ENCODE data around the gene MRPL4.

The MRPL4 gene

DNA sequence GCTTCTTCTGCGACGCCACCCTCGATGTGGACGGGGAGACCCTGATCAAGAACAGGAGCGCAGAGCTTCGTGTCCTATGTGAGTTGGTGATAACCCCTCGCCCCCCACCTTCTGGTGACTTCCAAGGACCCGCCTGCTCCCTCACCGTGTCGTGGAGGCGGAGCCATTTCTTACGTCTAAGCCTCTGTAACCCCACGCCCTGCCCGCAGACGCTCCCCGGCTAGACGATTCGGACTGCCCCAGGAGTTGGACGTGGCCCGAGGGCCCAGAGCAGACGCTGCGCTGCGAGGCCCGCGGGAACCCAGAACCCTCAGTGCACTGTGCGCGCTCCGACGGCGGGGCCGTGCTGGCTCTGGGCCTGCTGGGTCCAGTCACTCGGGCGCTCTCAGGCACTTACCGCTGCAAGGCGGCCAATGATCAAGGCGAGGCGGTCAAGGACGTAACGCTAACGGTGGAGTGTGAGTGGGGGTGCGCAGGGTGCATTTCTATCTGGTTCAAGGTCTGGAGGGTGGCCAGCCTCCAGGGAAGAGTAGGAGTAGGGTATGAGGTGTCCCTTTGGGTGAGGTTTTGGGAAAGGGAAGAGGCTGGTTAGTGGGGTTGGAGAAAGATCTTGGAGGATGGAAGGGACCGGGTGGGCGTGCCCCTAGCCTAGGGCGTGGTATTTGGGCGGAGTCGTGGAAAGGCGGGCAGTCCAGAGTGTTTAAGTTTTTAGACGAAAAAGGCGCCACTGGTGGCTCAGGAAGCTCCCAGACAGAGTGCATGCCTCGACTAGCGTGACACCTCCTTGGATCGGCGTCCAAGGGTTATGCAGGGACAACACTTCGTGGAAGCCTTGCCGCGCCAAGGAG, 41.0 kb downstream of the MRPL4 start:
- no peaks in the 10 kb centered on the region for H3K9me3 ChIP-seq (ENCODE audit: control insufficient read depth in 2 of 2, low read length in 2 of 2)
- H3K4me1 ChIP-seq (ENCODE audit: control insufficient read depth in 2 of 2, insufficient read depth in 2 of 2, low read length in 2 of 2): peaks cover 37 to 46% of the 10 kb centered on the region in 2 donors
- no peak overlapping the region for H3K9ac ChIP-seq (ENCODE audit: low read depth in 1 of 2, low read length in 2 of 2)
- H3K27me3 ChIP-seq (ENCODE audit: control insufficient read depth in 2 of 2, insufficient read depth in 2 of 2, low read length in 2 of 2): peaks cover 64 to 66% of the 10 kb centered on the region in 2 donors
- peak overlapping the region; percentile 51 to 65 for H3K4me3 ChIP-seq (ENCODE audit: low read length in 2 of 2)
- no peak overlapping the region for H3K27ac ChIP-seq (ENCODE audit: low read depth in 2 of 2, low read length in 2 of 2)
- no peaks in the 10 kb centered on the region for H3K36me3 ChIP-seq (ENCODE audit: control insufficient read depth in 2 of 2, insufficient read depth in 2 of 2, low read length in 2 of 2)

- Histone ChIP-seq H3K27me3 (ENCODE audit: control insufficient read depth in 2 of 2, insufficient read depth in 2 of 2, low read length in 2 of 2) (peaks cover 60 to 62% of the 10 kb centered on the region in 2 donors), H3K27ac (ENCODE audit: low read depth in 2 of 2, low read length in 2 of 2) (no peak overlapping the region), H3K9ac (ENCODE audit: low read depth in 1 of 2, low read length in 2 of 2) (no peak overlapping the region), H3K36me3 (ENCODE audit: control insufficient read depth in 2 of 2, insufficient read depth in 2 of 2, low read length in 2 of 2) (no peaks in the 10 kb centered on the region), H3K9me3 (ENCODE audit: control insufficient read depth in 2 of 2, low read length in 2 of 2) (no peaks in the 10 kb centered on the region), H3K4me3 (ENCODE audit: low read length in 2 of 2) (no peak overlapping the region), H3K4me1 (ENCODE audit: control insufficient read depth in 2 of 2, insufficient read depth in 2 of 2, low read length in 2 of 2) (peaks cover 33 to 45% of the 10 kb centered on the region in 2 donors)
These were observed 41.8 kb downstream of the MRPL4 start for GRCh38 chr19:10293637-10294367.

GRCh38 chr19:10294368-10294697, 42.3 kb downstream of the MRPL4 start:
- H3K36me3 ChIP-seq (ENCODE audit: control insufficient read depth in 2 of 2, insufficient read depth in 2 of 2, low read length in 2 of 2): no peaks in the 10 kb centered on the region
- no peak overlapping the region for H3K27ac ChIP-seq (ENCODE audit: low read depth in 2 of 2, low read length in 2 of 2)
- peaks cover 55 to 57% of the 10 kb centered on the region in 2 donors for H3K27me3 ChIP-seq (ENCODE audit: control insufficient read depth in 2 of 2, insufficient read depth in 2 of 2, low read length in 2 of 2)
- H3K4me1 ChIP-seq (ENCODE audit: control insufficient read depth in 2 of 2, insufficient read depth in 2 of 2, low read length in 2 of 2): peaks cover 28 to 40% of the 10 kb centered on the region in 2 donors
- H3K4me3 ChIP-seq (ENCODE audit: low read length in 2 of 2): no peak overlapping the region
- H3K9me3 ChIP-seq (ENCODE audit: control insufficient read depth in 2 of 2, low read length in 2 of 2): no peaks in the 10 kb centered on the region
- no peak overlapping the region for H3K9ac ChIP-seq (ENCODE audit: low read depth in 1 of 2, low read length in 2 of 2)

GRCh38 chr19:10295305-10295846, 43.4 kb downstream of the MRPL4 start:
- no peak overlapping the region for H3K27ac ChIP-seq (ENCODE audit: low read depth in 2 of 2, low read length in 2 of 2)

DNA sequence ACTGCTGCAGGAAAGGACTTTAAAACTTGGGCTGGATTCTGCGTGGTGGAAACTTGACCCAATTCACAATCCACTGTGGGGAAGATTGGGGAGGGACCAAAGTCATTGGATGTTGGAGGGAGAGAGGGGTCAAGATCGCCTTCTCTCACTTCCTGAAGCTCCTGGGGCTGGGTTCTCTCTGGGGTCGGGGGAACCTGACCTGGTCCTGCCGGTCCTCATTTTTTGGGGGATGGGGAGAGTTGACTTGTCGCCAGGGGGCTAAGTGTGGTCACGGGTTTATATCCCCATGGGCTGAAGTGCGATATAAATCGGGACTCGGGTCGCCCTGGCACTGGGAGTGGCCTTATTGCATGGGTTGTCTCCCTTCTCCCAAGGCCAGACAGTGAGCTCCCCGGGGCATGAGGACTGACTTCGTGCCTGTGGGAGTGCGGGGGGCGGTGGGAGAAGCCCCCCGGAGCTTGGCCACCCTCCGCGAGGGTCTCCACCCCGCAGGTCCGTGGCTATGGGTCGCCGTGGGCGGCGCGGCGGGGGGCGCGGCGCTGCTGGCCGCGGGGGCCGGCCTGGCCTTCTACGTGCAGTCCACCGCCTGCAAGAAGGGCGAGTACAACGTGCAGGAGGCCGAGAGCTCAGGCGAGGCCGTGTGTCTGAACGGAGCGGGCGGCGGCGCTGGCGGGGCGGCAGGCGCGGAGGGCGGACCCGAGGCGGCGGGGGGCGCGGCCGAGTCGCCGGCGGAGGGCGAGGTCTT, 44.0 kb downstream of the MRPL4 start:
- no peak overlapping the region for H3K9ac ChIP-seq (ENCODE audit: low read depth in 1 of 2, low read length in 2 of 2)
- H3K4me1 ChIP-seq (ENCODE audit: control insufficient read depth in 2 of 2, insufficient read depth in 2 of 2, low read length in 2 of 2): peaks cover 17 to 29% of the 10 kb centered on the region in 2 donors
- no peaks in the 10 kb centered on the region for H3K9me3 ChIP-seq (ENCODE audit: control insufficient read depth in 2 of 2, low read length in 2 of 2)
- peaks cover 41 to 50% of the 10 kb centered on the region in 2 donors for H3K27me3 ChIP-seq (ENCODE audit: control insufficient read depth in 2 of 2, insufficient read depth in 2 of 2, low read length in 2 of 2)
- H3K27ac ChIP-seq (ENCODE audit: low read depth in 2 of 2, low read length in 2 of 2): no peak overlapping the region
- peak overlapping the region; percentile 32 to 71 for H3K4me3 ChIP-seq (ENCODE audit: low read length in 2 of 2)
- no peaks in the 10 kb centered on the region for H3K36me3 ChIP-seq (ENCODE audit: control insufficient read depth in 2 of 2, insufficient read depth in 2 of 2, low read length in 2 of 2)

More at GRCh38 chr19:10295305-10295846, 43.4 kb downstream of the MRPL4 start:
- Histone ChIP-seq H3K4me3 (ENCODE audit: low read length in 2 of 2) (peak overlapping the region; percentile 32 to 71), H3K27me3 (ENCODE audit: control insufficient read depth in 2 of 2, insufficient read depth in 2 of 2, low read length in 2 of 2) (peaks cover 48 to 55% of the 10 kb centered on the region in 2 donors), H3K9me3 (ENCODE audit: control insufficient read depth in 2 of 2, low read length in 2 of 2) (no peaks in the 10 kb centered on the region), H3K36me3 (ENCODE audit: control insufficient read depth in 2 of 2, insufficient read depth in 2 of 2, low read length in 2 of 2) (no peaks in the 10 kb centered on the region), H3K4me1 (ENCODE audit: control insufficient read depth in 2 of 2, insufficient read depth in 2 of 2, low read length in 2 of 2) (peaks cover 22 to 35% of the 10 kb centered on the region in 2 donors), H3K9ac (ENCODE audit: low read depth in 1 of 2, low read length in 2 of 2) (no peak overlapping the region)

DNA sequence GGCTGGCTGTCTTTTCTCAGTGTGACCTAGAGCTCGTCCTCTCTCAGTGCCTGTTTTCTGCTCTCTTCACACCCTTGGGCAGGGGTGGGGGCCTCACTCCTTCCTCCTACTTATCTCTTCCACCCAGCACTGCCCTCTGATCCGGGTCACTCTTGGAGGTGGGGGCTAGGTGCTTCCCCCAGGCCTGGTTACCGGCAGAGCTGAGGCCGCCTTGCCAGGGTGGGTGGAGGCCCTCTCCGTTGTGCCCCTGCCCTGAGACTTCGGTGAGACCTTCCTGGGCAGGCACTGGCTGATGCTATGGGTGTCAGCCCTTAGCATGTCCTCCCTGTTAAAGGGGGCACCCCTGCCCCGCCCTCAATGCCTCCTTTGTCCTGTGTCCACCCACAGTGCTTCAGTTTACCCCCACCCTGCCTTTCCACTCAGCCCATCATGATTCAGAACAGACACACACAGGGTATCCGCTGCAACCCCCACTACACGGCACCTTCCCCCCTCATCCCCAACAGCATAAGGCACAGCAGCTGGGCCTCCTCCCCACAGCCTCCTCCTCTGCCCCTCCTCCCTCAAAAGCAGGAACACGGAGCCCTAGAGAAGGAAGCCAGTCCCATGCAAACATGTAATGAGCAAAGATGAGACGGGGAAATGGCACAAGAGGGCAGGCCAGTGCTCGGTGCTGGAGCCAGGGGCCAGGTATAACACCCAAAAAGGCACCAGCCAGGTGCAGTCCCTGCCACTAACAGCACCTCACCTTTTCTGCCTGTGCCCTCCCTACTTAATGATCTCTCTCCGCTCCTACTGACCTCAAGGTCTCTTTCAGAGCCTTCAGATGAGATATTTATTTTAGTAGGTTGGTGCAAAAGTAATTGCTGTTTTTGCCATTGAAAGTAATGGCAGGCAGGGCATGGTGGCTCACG, 47.8 kb downstream of the MRPL4 start:
- H3K9me3 ChIP-seq (ENCODE audit: control insufficient read depth in 2 of 2, low read length in 2 of 2): no peaks in the 10 kb centered on the region
- no peak overlapping the region for H3K4me3 ChIP-seq (ENCODE audit: low read length in 2 of 2)

GRCh38 chr19:10305139-10305806, 53.3 kb downstream of the MRPL4 start:
- H3K9me3 ChIP-seq (ENCODE audit: control insufficient read depth in 2 of 2, low read length in 2 of 2): no peaks in the 10 kb centered on the region
- no peaks in the 10 kb centered on the region for H3K27me3 ChIP-seq (ENCODE audit: control insufficient read depth in 2 of 2, insufficient read depth in 2 of 2, low read length in 2 of 2)
- no peaks in the 10 kb centered on the region for H3K36me3 ChIP-seq (ENCODE audit: control insufficient read depth in 2 of 2, insufficient read depth in 2 of 2, low read length in 2 of 2)
- H3K4me1 ChIP-seq (ENCODE audit: control insufficient read depth in 2 of 2, insufficient read depth in 2 of 2, low read length in 2 of 2): no peaks in the 10 kb centered on the region
- no peak overlapping the region for H3K27ac ChIP-seq (ENCODE audit: low read depth in 2 of 2, low read length in 2 of 2)
- H3K4me3 ChIP-seq (ENCODE audit: low read length in 2 of 2): no peak overlapping the region
- no peak overlapping the region for H3K9ac ChIP-seq (ENCODE audit: low read depth in 1 of 2, low read length in 2 of 2)

More for the DNA sequence above, 47.8 kb downstream of the MRPL4 start:
- Histone ChIP-seq H3K4me1 (ENCODE audit: control insufficient read depth in 2 of 2, insufficient read depth in 2 of 2, low read length in 2 of 2) (peaks cover 4 to 14% of the 10 kb centered on the region in 2 donors), H3K9ac (ENCODE audit: low read depth in 1 of 2, low read length in 2 of 2) (no peak overlapping the region), H3K36me3 (ENCODE audit: control insufficient read depth in 2 of 2, insufficient read depth in 2 of 2, low read length in 2 of 2) (no peaks in the 10 kb centered on the region), H3K27ac (ENCODE audit: low read depth in 2 of 2, low read length in 2 of 2) (no peak overlapping the region), H3K27me3 (ENCODE audit: control insufficient read depth in 2 of 2, insufficient read depth in 2 of 2, low read length in 2 of 2) (peaks cover 3 to 18% of the 10 kb centered on the region in 2 donors)

- no peak overlapping the region for H3K4me3 ChIP-seq (ENCODE audit: low read length in 2 of 2)
- H3K9me3 ChIP-seq (ENCODE audit: control insufficient read depth in 2 of 2, low read length in 2 of 2): no peaks in the 10 kb centered on the region
- no peaks in the 10 kb centered on the region for H3K27me3 ChIP-seq (ENCODE audit: control insufficient read depth in 2 of 2, insufficient read depth in 2 of 2, low read length in 2 of 2)
- no peak overlapping the region for H3K27ac ChIP-seq (ENCODE audit: low read depth in 2 of 2, low read length in 2 of 2)
- no peaks in the 10 kb centered on the region for H3K4me1 ChIP-seq (ENCODE audit: control insufficient read depth in 2 of 2, insufficient read depth in 2 of 2, low read length in 2 of 2)
- no peaks in the 10 kb centered on the region for H3K36me3 ChIP-seq (ENCODE audit: control insufficient read depth in 2 of 2, insufficient read depth in 2 of 2, low read length in 2 of 2)
- no peak overlapping the region for H3K9ac ChIP-seq (ENCODE audit: low read depth in 1 of 2, low read length in 2 of 2)
These were observed 54.3 kb downstream of the MRPL4 start for GRCh38 chr19:10306327-10306726.

DNA sequence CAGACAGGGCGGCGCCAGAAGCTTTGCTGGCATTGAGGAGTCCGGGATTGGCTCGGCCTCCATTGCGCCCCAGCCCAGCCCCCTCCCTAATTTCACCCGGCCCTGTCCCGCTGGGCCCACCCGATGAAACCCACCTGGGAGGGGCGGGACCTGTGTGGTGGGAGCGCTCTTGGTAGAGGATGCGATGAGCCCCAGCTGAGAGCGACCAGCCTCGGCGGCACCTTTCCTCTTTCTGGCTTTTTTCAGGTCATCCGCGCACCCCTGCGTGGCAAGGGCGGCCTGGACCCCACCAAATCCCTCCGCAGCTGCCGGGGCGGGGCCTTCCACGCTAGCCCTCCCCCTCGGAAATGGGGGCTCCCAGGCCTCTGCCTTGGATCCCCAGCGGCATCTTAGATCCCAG, 57.4 kb downstream of the MRPL4 start, which contains the start of gene ZGLP1:
TSS of gene ZGLP1 (minus strand) at position 393 of the 400 bp plus-strand sequence.
- Histone ChIP-seq H3K9ac (ENCODE audit: low read depth in 1 of 2, low read length in 2 of 2) (no peak within 1 kb of the TSS), H3K4me1 (ENCODE audit: control insufficient read depth in 2 of 2, insufficient read depth in 2 of 2, low read length in 2 of 2) (no peaks in the 10 kb centered on the region), H3K9me3 (ENCODE audit: control insufficient read depth in 2 of 2, low read length in 2 of 2) (no peaks in the 10 kb centered on the region), H3K36me3 (ENCODE audit: control insufficient read depth in 2 of 2, insufficient read depth in 2 of 2, low read length in 2 of 2) (peaks cover 0 to 2% of the 10 kb centered on the region in 2 donors), H3K4me3 (ENCODE audit: low read length in 2 of 2) (no peak within 1 kb of the TSS), H3K27ac (ENCODE audit: low read depth in 2 of 2, low read length in 2 of 2) (no peak within 1 kb of the TSS), H3K27me3 (ENCODE audit: control insufficient read depth in 2 of 2, insufficient read depth in 2 of 2, low read length in 2 of 2) (no peaks in the 10 kb centered on the region)

All from mucosa of rectum (tissue), 2 donors.